SU-DHL-6 (cell line): ENCODE results near the gene TMIE.

Experiments used
- H2AFZ ChIP-seq: fragments of 200-600 bp; sonication (generic); 2 replicates; pipeline ENCODE4 v1.6.1; 2014; ENCODE audit warnings: low read depth, mild to moderate bottlenecking, moderate library complexity, mixed read lengths, antibody characterized with exemption, low read length; ENCODE audit not compliant: severe bottlenecking
- H3F3A ChIP-seq: fragments of 200-600 bp; shearing (Covaris generic); 2 replicates; pipeline ENCODE4 v1.6.0; 2016; ENCODE audit warnings: antibody characterized with exemption, mild to moderate bottlenecking; ENCODE audit not compliant: insufficient read depth
- H3K27ac ChIP-seq: fragments of 200-600 bp; sonication (generic); 2 replicates; pipeline ENCODE4 v1.5.1; 2016; ENCODE audit warnings: low read depth, mild to moderate bottlenecking, low read length, moderate library complexity, mixed read lengths
- H3K27me3 ChIP-seq: fragments of 200-600 bp; sonication (generic), shearing (Covaris generic); 2 replicates; pipeline ENCODE4 v1.6.0; 2014; ENCODE audit warnings: mild to moderate bottlenecking, low read length
- H3K36me3 ChIP-seq: fragments of 200-600 bp; sonication (generic); 2 replicates; pipeline ENCODE4 v1.6.1; 2014; ENCODE audit warnings: mild to moderate bottlenecking, low read length, mixed read lengths
- H3K4me2 ChIP-seq: fragments of 300-600, 200-600 bp; shearing (Covaris generic), sonication (generic); 2 replicates; pipeline ENCODE4 v1.6.0; 2014; ENCODE audit warnings: low read length, low read depth, mild to moderate bottlenecking; ENCODE audit not compliant: poor library complexity, severe bottlenecking
- H3K4me3 ChIP-seq: fragments of 200-600 bp; sonication (generic); 2 replicates; pipeline ENCODE4 v1.5.1; 2014; ENCODE audit warnings: antibody characterized with exemption, low read length, mild to moderate bottlenecking, mixed read lengths; ENCODE audit not compliant: insufficient read depth, poor library complexity, severe bottlenecking
- H3K79me2 ChIP-seq: fragments of 200-600 bp; sonication (generic); 2 replicates; pipeline ENCODE4 v1.6.1; 2014; ENCODE audit warnings: mild to moderate bottlenecking, low read length, moderate library complexity; ENCODE audit not compliant: insufficient read depth
- H3K9ac ChIP-seq: fragments of 200-600 bp; sonication (generic); 2 replicates; pipeline ENCODE4 v1.7.0; 2014; ENCODE audit warnings: mild to moderate bottlenecking, low read length
- H3K9me2 ChIP-seq: fragments of 200-600 bp; sonication (generic); replicated peaks from 2 replicates; pipeline ENCODE4 v1.6.1; 2014; ENCODE audit warnings: low read length; ENCODE audit not compliant: insufficient read depth
- H3K9me3 ChIP-seq: fragments of 200-600 bp; sonication (generic); 2 replicates; pipeline ENCODE4 v1.6.1; 2014; ENCODE audit warnings: low read length, mixed read lengths; ENCODE audit not compliant: insufficient read depth
- H4K20me1 ChIP-seq: fragments of 200-600 bp; sonication (generic); 2 replicates; pipeline ENCODE4 v1.6.1; 2014; ENCODE audit warnings: low read depth, mild to moderate bottlenecking, antibody characterized with exemption, low read length, moderate library complexity, mixed read lengths
- EZH2phosphoT487 ChIP-seq: fragments of 200-600 bp; sonication (generic), shearing (Covaris generic); conservative IDR thresholded peaks from 2 replicates; pipeline ENCODE4 v1.6.1; 2018; ENCODE audit warnings: mild to moderate bottlenecking, antibody characterized with exemption, low read length, moderate library complexity, mixed read lengths
- TF ChIP-seq, protein P1 (sequence below): fragments of 200-600 bp; sonication (generic); IDR thresholded peaks from one replicate; pipeline ENCODE4 v1.5.1; 2017; ENCODE audit warnings: antibody characterized with exemption, mild to moderate bottlenecking, low read length, moderate library complexity; ENCODE audit not compliant: insufficient read depth, poor library complexity, severe bottlenecking

Gene TMIE

DNA sequence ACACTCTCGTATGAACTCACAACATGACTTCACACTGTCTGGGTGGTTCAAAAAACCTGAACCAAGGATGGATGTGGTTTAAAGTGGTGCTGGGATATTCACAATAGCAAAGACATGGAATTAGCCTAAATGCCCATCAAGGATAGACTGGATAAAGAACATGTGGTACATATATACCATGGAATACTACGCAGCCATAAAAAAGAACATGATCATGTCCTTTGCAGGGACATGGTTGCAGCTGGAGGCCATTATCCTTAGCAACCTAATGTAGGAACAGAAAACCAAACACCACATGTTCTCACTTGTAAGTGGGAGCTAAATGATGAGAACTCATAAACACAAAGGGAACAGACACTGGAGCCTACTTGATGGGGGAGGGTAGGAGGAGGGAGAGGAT lies 19.8 kb downstream of the TMIE start:
- Histone ChIP-seq H3K79me2 (no peaks in the 10 kb centered on the region), H3K4me3 (no peak overlapping the region), H3F3A (no peaks in the 10 kb centered on the region), H3K9me3 (no peaks in the 10 kb centered on the region), H2AFZ (no peak overlapping the region), H4K20me1 (no peaks in the 10 kb centered on the region), H3K9me2 (no peaks in the 10 kb centered on the region), H3K27me3 (peaks cover 3% of the 10 kb centered on the region; the same call in 1 of the 2 replicates), H3K4me2 (no peak overlapping the region), H3K36me3 (no peaks in the 10 kb centered on the region), H3K27ac (no peak overlapping the region), H3K9ac (no peak overlapping the region)
- TF ChIP-seq EZH2phosphoT487, result no peak
- TF ChIP-seq, protein P1, sequence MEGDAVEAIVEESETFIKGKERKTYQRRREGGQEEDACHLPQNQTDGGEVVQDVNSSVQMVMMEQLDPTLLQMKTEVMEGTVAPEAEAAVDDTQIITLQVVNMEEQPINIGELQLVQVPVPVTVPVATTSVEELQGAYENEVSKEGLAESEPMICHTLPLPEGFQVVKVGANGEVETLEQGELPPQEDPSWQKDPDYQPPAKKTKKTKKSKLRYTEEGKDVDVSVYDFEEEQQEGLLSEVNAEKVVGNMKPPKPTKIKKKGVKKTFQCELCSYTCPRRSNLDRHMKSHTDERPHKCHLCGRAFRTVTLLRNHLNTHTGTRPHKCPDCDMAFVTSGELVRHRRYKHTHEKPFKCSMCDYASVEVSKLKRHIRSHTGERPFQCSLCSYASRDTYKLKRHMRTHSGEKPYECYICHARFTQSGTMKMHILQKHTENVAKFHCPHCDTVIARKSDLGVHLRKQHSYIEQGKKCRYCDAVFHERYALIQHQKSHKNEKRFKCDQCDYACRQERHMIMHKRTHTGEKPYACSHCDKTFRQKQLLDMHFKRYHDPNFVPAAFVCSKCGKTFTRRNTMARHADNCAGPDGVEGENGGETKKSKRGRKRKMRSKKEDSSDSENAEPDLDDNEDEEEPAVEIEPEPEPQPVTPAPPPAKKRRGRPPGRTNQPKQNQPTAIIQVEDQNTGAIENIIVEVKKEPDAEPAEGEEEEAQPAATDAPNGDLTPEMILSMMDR, result no peak

DNA sequence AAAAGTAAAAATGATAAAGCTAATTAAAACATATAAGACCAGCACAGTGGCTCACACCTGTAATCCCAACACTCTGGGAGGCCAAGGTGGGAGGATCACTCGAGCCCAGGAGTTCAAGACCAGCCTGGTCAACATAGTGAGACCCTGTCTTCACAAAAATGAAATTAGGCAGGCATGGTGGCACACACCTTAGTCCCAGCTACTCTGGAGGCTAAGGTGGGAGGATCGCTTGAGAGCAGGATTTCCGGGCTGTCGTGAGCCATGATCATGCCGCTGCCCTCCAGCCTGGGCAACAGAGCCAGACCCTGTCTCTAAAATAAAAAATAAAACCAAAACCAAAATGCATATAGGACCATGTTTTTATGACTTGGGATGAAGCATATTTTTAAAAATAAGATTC lies 21.3 kb downstream of the TMIE start:
- H4K20me1 ChIP-seq, result no peaks in the 10 kb centered on the region
- H3K9me3 ChIP-seq, result no peaks in the 10 kb centered on the region
- no peak overlapping the region for H3K9ac ChIP-seq
- TF ChIP-seq, protein P1, result no peak
- TF ChIP-seq EZH2phosphoT487, result no peak
- no peak overlapping the region for H3K4me3 ChIP-seq
- H3F3A ChIP-seq, result no peaks in the 10 kb centered on the region
- no peaks in the 10 kb centered on the region for H3K79me2 ChIP-seq
- H2AFZ ChIP-seq, result no peak overlapping the region
- no peak overlapping the region for H3K4me2 ChIP-seq
- H3K27ac ChIP-seq, result no peak overlapping the region
- no peaks in the 10 kb centered on the region for H3K36me3 ChIP-seq
- H3K27me3 ChIP-seq, result peaks cover 3% of the 10 kb centered on the region; the same call in 1 of the 2 replicates
- H3K9me2 ChIP-seq, result no peaks in the 10 kb centered on the region

DNA sequence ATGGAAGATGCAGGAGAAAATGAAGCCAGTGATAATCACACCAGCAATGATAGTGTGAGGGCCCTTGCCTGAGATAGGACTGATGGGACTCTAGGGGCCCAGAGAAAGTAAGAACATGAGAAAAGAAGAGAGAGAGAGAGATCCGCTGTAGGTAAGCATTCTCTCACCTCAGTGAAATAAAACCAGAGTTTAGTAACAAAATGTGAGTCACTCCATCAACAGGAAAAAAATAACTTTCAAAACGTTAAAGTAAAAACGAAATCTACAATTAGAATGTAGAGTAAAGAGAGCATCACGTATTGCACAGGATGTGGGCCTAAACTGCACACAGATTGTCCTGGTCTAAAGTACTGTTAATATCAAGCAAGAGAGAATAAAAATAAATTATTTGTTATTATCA lies 23.2 kb downstream of the TMIE start:
- Histone ChIP-seq H3F3A (no peaks in the 10 kb centered on the region), H3K4me3 (no peak overlapping the region), H3K9me2 (no peaks in the 10 kb centered on the region), H3K27me3 (peaks cover 3% of the 10 kb centered on the region; the same call in 1 of the 2 replicates), H2AFZ (no peak overlapping the region), H3K9ac (no peak overlapping the region), H4K20me1 (no peaks in the 10 kb centered on the region), H3K79me2 (no peaks in the 10 kb centered on the region), H3K36me3 (no peaks in the 10 kb centered on the region), H3K9me3 (no peaks in the 10 kb centered on the region), H3K4me2 (no peak overlapping the region), H3K27ac (no peak overlapping the region)
- no peak for TF ChIP-seq EZH2phosphoT487
- TF ChIP-seq, protein P1, result no peak
